H1 (cell line): Measurements from ENCODE around the gene OSTF1. TPM values are rescaled to one million over a fixed set of nuclear protein-coding genes. Genes with fewer than 3 reads are reported as not detected.

Experiments
- ATF2 ChIP-seq: IDR thresholded peaks from 2 replicates; pipeline ENCODE4 v1.6.1; 2012; ENCODE audit warnings: low read length, inconsistent platforms
- BRCA1 ChIP-seq: IDR thresholded peaks from 2 replicates; pipeline ENCODE4 v1.6.1; 2012; ENCODE audit warnings: low read depth, low read length, improper control_type of control experiment
- CHD2 ChIP-seq: IDR thresholded peaks from 2 replicates; pipeline ENCODE4 v1.6.1; 2012; ENCODE audit warnings: low read length, improper control_type of control experiment
- MAX ChIP-seq: IDR thresholded peaks from 2 replicates; pipeline ENCODE4 v1.6.1; 2012; ENCODE audit warnings: inconsistent platforms
- POLR2AphosphoS5 ChIP-seq: IDR thresholded peaks from 2 replicates; pipeline ENCODE4 v1.6.1; 2011; ENCODE audit warnings: low read depth, low read length
- SIRT6 ChIP-seq: IDR thresholded peaks from one replicate; pipeline ENCODE4 v1.7.1; 2012; ENCODE audit warnings: low read length, inconsistent platforms
- SP1 ChIP-seq: IDR thresholded peaks from 2 replicates; pipeline ENCODE4 v1.6.1; 2011; ENCODE audit warnings: low read depth, low read length
- TBP ChIP-seq: IDR thresholded peaks from 2 replicates; pipeline ENCODE4 v1.6.1; 2011; ENCODE audit warnings: low read depth, low read length, improper control_type of control experiment
- polyA plus RNA-seq, 7 experiments: library from polyadenylated mRNA; depleted of rRNA in 3 of 7; stranded (reverse) in 5 of 7; unstranded in 2 of 7; fragments of >200 nt in 5 of 7; fragments of 200-250 nt in 2 of 7; gene quantifications; 1 replicate in 5 of 7; 2 replicates in 1 of 7; 4 replicates in 1 of 7; pipeline versions ENCODE4 v1.2.1 to v1.2.3, GENCODE V29; 2011 to 2013; ENCODE audit warnings: missing spikeins in 2 of 7, mixed read lengths in 2 of 7
- total RNA-seq: library from RNA; stranded (reverse); fragmentation: NEBNext Ultra II Directional; extraction: Animal tissue kit (Norgen Biotek cat#: 25700); gene quantifications from 2 replicates; pipeline ENCODE4 v1.2.1, GENCODE V29; 2021

The OSTF1 gene
- total and polyA plus RNA-seq, 2 of the 8 experiments (the other 6 are each of a cell fraction or from before 2014, with no cell fraction given): 5.0 to 18.9 TPM

- TF ChIP-seq ATF2 (no peak), BRCA1 (no peak), SIRT6 (no peak), MAX (no peak), POLR2AphosphoS5 (no peak), TBP (no peak), CHD2 (no peak), SP1 (no peak)
Observed at GRCh38 chr9:75092766-75093165, 4.5 kb downstream of the OSTF1 start (continued).
